Neuron (in vitro differentiated cells): ENCODE data around the gene AMPD1.

ENCODE experiments used
- H2AFZ ChIP-seq: one replicate; pipeline ENCODE4 v1.6.1; 2013; ENCODE audit warnings: low read depth, mild to moderate bottlenecking, inconsistent platforms, low read length, moderate library complexity
- H3K27me3 ChIP-seq: one replicate; pipeline ENCODE4 v1.6.1; 2013; ENCODE audit warnings: low read length; ENCODE audit not compliant: insufficient read depth
- H3K36me3 ChIP-seq: one replicate; pipeline ENCODE4 v1.6.1; 2013; ENCODE audit warnings: low read length; ENCODE audit not compliant: insufficient read depth
- H3K4me1 ChIP-seq: one replicate; pipeline ENCODE4 v1.6.1; 2013; ENCODE audit warnings: low read length; ENCODE audit not compliant: insufficient read depth
- H3K4me3 ChIP-seq: 2 replicates; pipeline ENCODE4 v1.5.1; 2013; ENCODE audit warnings: mild to moderate bottlenecking, low read length, moderate library complexity
- H3K9me3 ChIP-seq: one replicate; pipeline ENCODE4 v1.6.1; 2013; ENCODE audit warnings: low read length

The AMPD1 gene

GRCh38 chr1:114690148-114690547 is 5.2 kb downstream of the AMPD1 start:
- peaks cover 14% of the 10 kb centered on the region for H3K27me3 ChIP-seq
- no peaks in the 10 kb centered on the region for H3K4me1 ChIP-seq
- no peaks in the 10 kb centered on the region for H3K9me3 ChIP-seq
- H3K4me3 ChIP-seq = no peak overlapping the region
- no peaks in the 10 kb centered on the region for H3K36me3 ChIP-seq
- H2AFZ ChIP-seq = no peak overlapping the region

GRCh38 chr1:114688526-114688925 is 6.8 kb downstream of the AMPD1 start:
- Histone ChIP-seq H3K27me3 (peaks cover 20% of the 10 kb centered on the region), H3K4me3 (no peak overlapping the region), H3K36me3 (no peaks in the 10 kb centered on the region)

GRCh38 chr1:114685851-114686250 is 9.5 kb downstream of the AMPD1 start:
- Histone ChIP-seq H3K4me3 (no peak overlapping the region), H2AFZ (no peak overlapping the region), H3K27me3 (peaks cover 22% of the 10 kb centered on the region), H3K36me3 (no peaks in the 10 kb centered on the region), H3K9me3 (no peaks in the 10 kb centered on the region), H3K4me1 (no peaks in the 10 kb centered on the region)

More at GRCh38 chr1:114688526-114688925, 6.8 kb downstream of the AMPD1 start:
- Histone ChIP-seq H2AFZ (no peak overlapping the region), H3K4me1 (no peaks in the 10 kb centered on the region), H3K9me3 (no peaks in the 10 kb centered on the region)

GRCh38 chr1:114677691-114678090 is 17.7 kb downstream of the AMPD1 start:
- Histone ChIP-seq H3K27me3 (peaks cover 25% of the 10 kb centered on the region), H3K4me1 (no peaks in the 10 kb centered on the region), H3K36me3 (no peaks in the 10 kb centered on the region), H2AFZ (no peak overlapping the region), H3K9me3 (no peaks in the 10 kb centered on the region), H3K4me3 (no peak overlapping the region)

GRCh38 chr1:114676115-114676514 is 19.2 kb downstream of the AMPD1 start:
- Histone ChIP-seq H3K4me3 (no peak overlapping the region), H3K36me3 (no peaks in the 10 kb centered on the region), H3K4me1 (no peaks in the 10 kb centered on the region), H2AFZ (no peak overlapping the region), H3K27me3 (peaks cover 25% of the 10 kb centered on the region), H3K9me3 (no peaks in the 10 kb centered on the region)

GRCh38 chr1:114671939-114672275 is 23.4 kb downstream of the AMPD1 start:
- Histone ChIP-seq H3K4me1 (no peaks in the 10 kb centered on the region), H3K9me3 (no peaks in the 10 kb centered on the region), H2AFZ (no peak overlapping the region), H3K27me3 (peaks cover 46% of the 10 kb centered on the region), H3K36me3 (no peaks in the 10 kb centered on the region), H3K4me3 (no peak overlapping the region)

GRCh38 chr1:114671011-114671938 is 24.1 kb downstream of the AMPD1 start:
- no peaks in the 10 kb centered on the region for H3K36me3 ChIP-seq
- no peaks in the 10 kb centered on the region for H3K9me3 ChIP-seq
- H3K27me3 ChIP-seq = peaks cover 42% of the 10 kb centered on the region
- no peak overlapping the region for H2AFZ ChIP-seq
- H3K4me1 ChIP-seq = no peaks in the 10 kb centered on the region
- no peak overlapping the region for H3K4me3 ChIP-seq

GRCh38 chr1:114670083-114671010 is 25.0 kb downstream of the AMPD1 start:
- peaks cover 43% of the 10 kb centered on the region for H3K27me3 ChIP-seq
- no peaks in the 10 kb centered on the region for H3K9me3 ChIP-seq
- no peaks in the 10 kb centered on the region for H3K36me3 ChIP-seq
- H2AFZ ChIP-seq = peak overlapping the region; percentile 57
- peak overlapping the region; percentile 51 for H3K4me3 ChIP-seq
- no peaks in the 10 kb centered on the region for H3K4me1 ChIP-seq

- H3K27me3 ChIP-seq = peaks cover 40% of the 10 kb centered on the region
- peak within 1 kb of the TSS; percentile 57 for H2AFZ ChIP-seq
Observed at GRCh38 chr1:114669562-114670082, 25.7 kb downstream of the AMPD1 start, which contains the start of gene DENND2C. DENND2C (minus strand) TSS chr1:114670049; CDS start chr1:114625984, 44,065 bp downstream.

GRCh38 chr1:114668784-114669561 is 26.4 kb downstream of the AMPD1 start:
- H3K36me3 ChIP-seq = no peaks in the 10 kb centered on the region
- H3K9me3 ChIP-seq = no peaks in the 10 kb centered on the region
- peaks cover 38% of the 10 kb centered on the region for H3K27me3 ChIP-seq
- H3K4me1 ChIP-seq = no peaks in the 10 kb centered on the region
- H3K4me3 ChIP-seq = peak overlapping the region; percentile 51
- peak overlapping the region; percentile 57 for H2AFZ ChIP-seq

More at GRCh38 chr1:114669562-114670082, 25.7 kb downstream of the AMPD1 start, which contains the start of gene DENND2C:
- no peaks in the 10 kb centered on the region for H3K36me3 ChIP-seq
- no peaks in the 10 kb centered on the region for H3K9me3 ChIP-seq
- H3K4me3 ChIP-seq = peak within 1 kb of the TSS; percentile 51
- no peaks in the 10 kb centered on the region for H3K4me1 ChIP-seq

GRCh38 chr1:114668373-114668772 is 27.0 kb downstream of the AMPD1 start:
- Histone ChIP-seq H3K4me3 (no peak overlapping the region), H3K4me1 (no peaks in the 10 kb centered on the region), H3K9me3 (no peaks in the 10 kb centered on the region), H2AFZ (no peak overlapping the region), H3K36me3 (no peaks in the 10 kb centered on the region), H3K27me3 (peaks cover 38% of the 10 kb centered on the region)

GRCh38 chr1:114666954-114667353 is 28.4 kb downstream of the AMPD1 start:
- Histone ChIP-seq H3K4me3 (no peak overlapping the region), H3K4me1 (no peaks in the 10 kb centered on the region), H3K9me3 (no peaks in the 10 kb centered on the region), H3K27me3 (peaks cover 38% of the 10 kb centered on the region), H3K36me3 (no peaks in the 10 kb centered on the region), H2AFZ (no peak overlapping the region)
